Progenitor cell of endocrine pancreas (in vitro differentiated cells): ENCODE data around the gene CDON. TPM values are rescaled to one million over a fixed set of nuclear protein-coding genes. Genes with fewer than 3 reads are reported as not detected.

Experiments
- DNase-seq: peaks from one replicate; pipeline ENCODE4 v3.0.0; 2021; ENCODE audit warnings: low spot score; ENCODE audit not compliant: unreplicated experiment
- H3K27ac Mint-ChIP-seq: 2 replicates; pipeline ENCODE4 v1.8.0; 2021; ENCODE audit warnings: mild to moderate bottlenecking, moderate library complexity, mixed read lengths
- H3K27me3 Mint-ChIP-seq: 2 replicates; pipeline ENCODE4 v1.8.0; 2021; ENCODE audit warnings: mixed read lengths
- H3K36me3 Mint-ChIP-seq: 2 replicates; pipeline ENCODE4 v1.8.0; 2022; ENCODE audit warnings: mixed read lengths; ENCODE audit not compliant: insufficient read depth
- H3K4me1 Mint-ChIP-seq: 2 replicates; pipeline ENCODE4 v1.8.0; 2021; ENCODE audit warnings: low read depth, mixed read lengths
- H3K4me3 Mint-ChIP-seq: 2 replicates; pipeline ENCODE4 v1.8.0; 2021; ENCODE audit warnings: low read depth, mild to moderate bottlenecking, moderate library complexity, mixed read lengths
- H3K9me3 Mint-ChIP-seq: 2 replicates; pipeline ENCODE4 v1.8.0; 2021; ENCODE audit warnings: low read depth, mixed read lengths
- total RNA-seq: library from RNA; stranded (reverse); gene quantifications from 2 replicates; pipeline ENCODE4 v1.2.1, GENCODE V29; 2021
- TF ChIP-seq, protein P1 (sequence below): fragments of 200-600 bp; sonication (generic); IDR thresholded peaks from one replicate; pipeline ENCODE4 v1.5.0; 2021; ENCODE audit warnings: antibody characterized with exemption, mild to moderate bottlenecking; ENCODE audit not compliant: unreplicated experiment

CDON gene
- total RNA-seq, 1 donor from 2014 or later, result 26.4 TPM

- Mint-ChIP-seq H3K4me3 (no peak overlapping the region), H3K9me3 (no peaks in the 10 kb centered on the region), H3K27me3 (peaks cover 2% of the 10 kb centered on the region), H3K27ac (no peak overlapping the region), H3K36me3 (no peaks in the 10 kb centered on the region), H3K4me1 (peaks cover 7% of the 10 kb centered on the region)
- TF ChIP-seq, protein P1, sequence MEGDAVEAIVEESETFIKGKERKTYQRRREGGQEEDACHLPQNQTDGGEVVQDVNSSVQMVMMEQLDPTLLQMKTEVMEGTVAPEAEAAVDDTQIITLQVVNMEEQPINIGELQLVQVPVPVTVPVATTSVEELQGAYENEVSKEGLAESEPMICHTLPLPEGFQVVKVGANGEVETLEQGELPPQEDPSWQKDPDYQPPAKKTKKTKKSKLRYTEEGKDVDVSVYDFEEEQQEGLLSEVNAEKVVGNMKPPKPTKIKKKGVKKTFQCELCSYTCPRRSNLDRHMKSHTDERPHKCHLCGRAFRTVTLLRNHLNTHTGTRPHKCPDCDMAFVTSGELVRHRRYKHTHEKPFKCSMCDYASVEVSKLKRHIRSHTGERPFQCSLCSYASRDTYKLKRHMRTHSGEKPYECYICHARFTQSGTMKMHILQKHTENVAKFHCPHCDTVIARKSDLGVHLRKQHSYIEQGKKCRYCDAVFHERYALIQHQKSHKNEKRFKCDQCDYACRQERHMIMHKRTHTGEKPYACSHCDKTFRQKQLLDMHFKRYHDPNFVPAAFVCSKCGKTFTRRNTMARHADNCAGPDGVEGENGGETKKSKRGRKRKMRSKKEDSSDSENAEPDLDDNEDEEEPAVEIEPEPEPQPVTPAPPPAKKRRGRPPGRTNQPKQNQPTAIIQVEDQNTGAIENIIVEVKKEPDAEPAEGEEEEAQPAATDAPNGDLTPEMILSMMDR, result no peak
- DNase-seq, result no peak
These were observed 130.4 kb downstream of the CDON start for GRCh38 chr11:125932301-125932700.

DNA sequence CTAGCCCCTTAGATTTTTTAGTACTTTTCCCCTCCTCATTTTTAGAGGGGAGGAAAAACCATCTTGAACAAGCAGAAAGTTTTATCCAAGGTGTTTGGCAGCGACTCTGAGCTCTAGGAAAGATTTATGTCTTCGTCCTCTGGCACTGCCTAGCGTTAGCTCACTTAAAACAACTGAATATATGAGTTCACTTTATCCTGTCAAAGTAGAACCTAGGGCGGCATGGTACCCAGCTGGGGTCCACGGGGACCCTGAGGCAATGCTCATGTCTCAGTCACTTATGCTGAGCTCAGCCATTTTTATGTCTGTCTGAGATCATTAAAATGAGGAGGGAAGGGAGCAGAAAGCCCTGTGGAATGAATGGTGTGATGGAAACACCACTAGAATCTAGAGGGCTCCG lies 131.0 kb downstream of the CDON start:
- H3K9me3 Mint-ChIP-seq, result no peaks in the 10 kb centered on the region
- H3K36me3 Mint-ChIP-seq, result no peaks in the 10 kb centered on the region
- peaks cover 8% of the 10 kb centered on the region for H3K27me3 Mint-ChIP-seq
- DNase-seq, result no peak
- H3K4me1 Mint-ChIP-seq, result peaks cover 7% of the 10 kb centered on the region
- no peak overlapping the region for H3K4me3 Mint-ChIP-seq
- TF ChIP-seq, protein P1, result no peak
- H3K27ac Mint-ChIP-seq, result no peak overlapping the region

DNA sequence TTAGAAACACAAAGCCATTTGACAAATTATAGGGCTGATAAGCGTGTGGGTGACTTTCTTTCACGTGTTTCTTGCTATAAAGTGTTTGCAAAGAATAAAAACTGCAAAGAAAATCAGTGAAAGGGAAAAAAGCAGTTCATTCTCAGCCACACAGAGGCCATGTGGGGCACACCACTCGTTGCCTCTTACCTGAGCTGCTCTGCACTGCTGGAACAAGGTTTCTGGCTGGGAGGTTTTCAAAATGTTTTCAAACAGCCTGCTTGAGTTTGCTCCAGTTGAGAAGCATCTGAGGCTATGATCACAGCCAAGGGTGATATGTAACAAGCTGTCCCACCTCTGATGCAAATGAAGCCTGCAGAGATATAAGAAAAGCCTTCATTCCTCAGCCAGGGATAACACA lies 131.6 kb downstream of the CDON start:
- TF ChIP-seq, protein P1, result no peak
- H3K4me3 Mint-ChIP-seq, result no peak overlapping the region
- no peaks in the 10 kb centered on the region for H3K9me3 Mint-ChIP-seq
- no peak for DNase-seq
- H3K27ac Mint-ChIP-seq, result no peak overlapping the region
- H3K36me3 Mint-ChIP-seq, result no peaks in the 10 kb centered on the region
- H3K27me3 Mint-ChIP-seq, result peaks cover 8% of the 10 kb centered on the region
- peaks cover 7% of the 10 kb centered on the region for H3K4me1 Mint-ChIP-seq

- Mint-ChIP-seq H3K27me3 (peaks cover 8% of the 10 kb centered on the region), H3K27ac (no peak overlapping the region), H3K9me3 (no peaks in the 10 kb centered on the region), H3K4me1 (peaks cover 5% of the 10 kb centered on the region), H3K36me3 (no peaks in the 10 kb centered on the region), H3K4me3 (no peak overlapping the region)
- DNase-seq, result no peak
- TF ChIP-seq, protein P1, result no peak
These were observed 132.6 kb downstream of the CDON start for GRCh38 chr11:125930076-125930450.

DNA sequence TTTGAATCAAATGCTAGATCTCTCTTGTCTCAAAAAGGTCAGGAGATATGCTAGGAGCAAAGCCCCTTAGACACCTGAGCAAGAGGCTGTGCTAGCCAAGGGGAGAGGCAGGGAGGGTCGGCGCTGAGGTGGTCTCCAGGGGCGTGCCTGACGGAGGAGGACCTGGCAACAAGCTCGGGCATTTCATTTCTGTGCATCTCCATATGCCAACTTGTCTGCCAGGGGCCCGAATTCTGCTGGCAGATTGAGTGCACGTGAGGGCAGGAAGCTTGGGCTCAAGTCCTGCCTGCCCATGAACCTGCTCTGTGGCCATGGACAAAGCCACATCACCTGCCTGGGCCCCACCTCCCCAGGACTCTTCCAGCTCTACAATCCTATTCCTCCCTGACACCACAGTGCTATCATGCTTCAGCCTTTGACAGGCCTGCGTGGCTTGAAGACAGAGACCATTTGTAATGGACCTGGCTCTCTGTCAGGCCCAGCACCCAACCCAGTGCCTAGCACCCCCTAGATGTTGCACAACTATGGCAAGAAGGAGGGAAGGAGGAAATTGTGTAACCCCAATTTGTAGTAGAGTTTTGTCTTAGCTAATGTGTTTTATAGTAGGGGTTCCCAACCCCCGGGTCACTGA lies 133.1 kb downstream of the CDON start:
- H3K4me1 Mint-ChIP-seq, result peaks cover 5% of the 10 kb centered on the region
- H3K36me3 Mint-ChIP-seq, result no peaks in the 10 kb centered on the region

More for the DNA sequence above, 133.1 kb downstream of the CDON start:
- no peaks in the 10 kb centered on the region for H3K9me3 Mint-ChIP-seq
- TF ChIP-seq, protein P1, result no peak
- peaks cover 8% of the 10 kb centered on the region for H3K27me3 Mint-ChIP-seq
- no peak for DNase-seq
- no peak overlapping the region for H3K27ac Mint-ChIP-seq
- H3K4me3 Mint-ChIP-seq, result no peak overlapping the region
